PC-3 (cell line): Measurements from ENCODE around the gene TMEM38B.

Source experiments
- CTCF ChIP-seq: fragments of 300-600 bp; sonication (generic); conservative IDR thresholded peaks from 2 replicates; pipeline ENCODE4 v1.5.1; 2017; ENCODE audit warnings: antibody characterized with exemption, low read depth, mild to moderate bottlenecking, low read length
- EZH2 ChIP-seq: fragments of 300-600 bp; sonication (generic); IDR thresholded peaks from one replicate; pipeline ENCODE4 v1.6.1; 2017; ENCODE audit warnings: antibody characterized with exemption, mild to moderate bottlenecking, low read length; ENCODE audit not compliant: unreplicated experiment
- EZH2phosphoT487 ChIP-seq: fragments of 300-600 bp; sonication (generic); IDR thresholded peaks from 2 replicates; pipeline ENCODE4 v1.6.1; 2018; ENCODE audit warnings: mild to moderate bottlenecking, antibody characterized with exemption, low read length, borderline replicate concordance

GRCh38 chr9:105693435-105694189, 729 bp upstream of the TMEM38B start:
- no peak for TF ChIP-seq CTCF
- TF ChIP-seq EZH2: no peak
- TF ChIP-seq EZH2phosphoT487: no peak
